ENCODE results near the gene YIPF1.

YIPF1 gene

GRCh38 chr1:53913352-53914033 is 23.9 kb upstream of the YIPF1 start:
- H3K36me3 ChIP-seq (ENCODE audit: insufficient read depth, low read length) = peaks cover 8% of the 10 kb centered on the region
- H3K9me3 ChIP-seq (ENCODE audit: low read length) = no peaks in the 10 kb centered on the region
- no peak overlapping the region for H3K4me3 ChIP-seq (ENCODE audit: low read depth in 1 of 2, low read length in 2 of 2)
- no peaks in the 10 kb centered on the region for H3K4me1 ChIP-seq (ENCODE audit: insufficient read depth, low read length)
- no peak overlapping the region for H3K9ac ChIP-seq (ENCODE audit: low read length)
- H3K27ac ChIP-seq (ENCODE audit: low read depth, low read length) = no peak overlapping the region
- no peaks in the 10 kb centered on the region for H3K27me3 ChIP-seq (ENCODE audit: control insufficient read depth in 1 of 2, insufficient read depth in 2 of 2, low read length in 2 of 2)

GRCh38 chr1:53911442-53911841 is 21.8 kb upstream of the YIPF1 start:
- no peak overlapping the region for H3K9ac ChIP-seq (ENCODE audit: low read length)
- no peaks in the 10 kb centered on the region for H3K9me3 ChIP-seq (ENCODE audit: low read length)
- H3K4me1 ChIP-seq (ENCODE audit: insufficient read depth, low read length) = no peaks in the 10 kb centered on the region
- H3K27me3 ChIP-seq (ENCODE audit: control insufficient read depth in 1 of 2, insufficient read depth in 2 of 2, low read length in 2 of 2) = no peaks in the 10 kb centered on the region
- H3K27ac ChIP-seq (ENCODE audit: low read depth, low read length) = no peak overlapping the region
- peaks cover 4% of the 10 kb centered on the region for H3K36me3 ChIP-seq (ENCODE audit: insufficient read depth, low read length)
- no peak overlapping the region for H3K4me3 ChIP-seq (ENCODE audit: low read depth in 1 of 2, low read length in 2 of 2)

GRCh38 chr1:53909946-53910345 is 20.3 kb upstream of the YIPF1 start:
- Histone ChIP-seq H3K9ac (ENCODE audit: low read length) (no peak overlapping the region), H3K27ac (ENCODE audit: low read depth, low read length) (no peak overlapping the region), H3K4me3 (ENCODE audit: low read depth in 1 of 2, low read length in 2 of 2) (no peak overlapping the region), H3K9me3 (ENCODE audit: low read length) (no peaks in the 10 kb centered on the region), H3K27me3 (ENCODE audit: control insufficient read depth in 1 of 2, insufficient read depth in 2 of 2, low read length in 2 of 2) (no peaks in the 10 kb centered on the region), H3K36me3 (ENCODE audit: insufficient read depth, low read length) (peaks cover 3% of the 10 kb centered on the region), H3K4me1 (ENCODE audit: insufficient read depth, low read length) (no peaks in the 10 kb centered on the region)

GRCh38 chr1:53906121-53906520 is 16.5 kb upstream of the YIPF1 start:
- Histone ChIP-seq H3K27ac (ENCODE audit: low read depth, low read length) (no peak overlapping the region), H3K9ac (ENCODE audit: low read length) (no peak overlapping the region), H3K27me3 (ENCODE audit: control insufficient read depth in 1 of 2, insufficient read depth in 2 of 2, low read length in 2 of 2) (no peaks in the 10 kb centered on the region), H3K36me3 (ENCODE audit: insufficient read depth, low read length) (no peaks in the 10 kb centered on the region), H3K4me3 (ENCODE audit: low read depth in 1 of 2, low read length in 2 of 2) (no peak overlapping the region), H3K4me1 (ENCODE audit: insufficient read depth, low read length) (no peaks in the 10 kb centered on the region), H3K9me3 (ENCODE audit: low read length) (no peaks in the 10 kb centered on the region)

GRCh38 chr1:53905509-53905908 is 15.9 kb upstream of the YIPF1 start:
- Histone ChIP-seq H3K27ac (ENCODE audit: low read depth, low read length) (no peak overlapping the region), H3K36me3 (ENCODE audit: insufficient read depth, low read length) (no peaks in the 10 kb centered on the region), H3K27me3 (ENCODE audit: control insufficient read depth in 1 of 2, insufficient read depth in 2 of 2, low read length in 2 of 2) (no peaks in the 10 kb centered on the region), H3K4me3 (ENCODE audit: low read depth in 1 of 2, low read length in 2 of 2) (no peak overlapping the region), H3K4me1 (ENCODE audit: insufficient read depth, low read length) (no peaks in the 10 kb centered on the region), H3K9me3 (ENCODE audit: low read length) (no peaks in the 10 kb centered on the region), H3K9ac (ENCODE audit: low read length) (no peak overlapping the region)

- no peaks in the 10 kb centered on the region for H3K9me3 ChIP-seq (ENCODE audit: low read length)
- H3K4me1 ChIP-seq (ENCODE audit: insufficient read depth, low read length) = peaks cover 18% of the 10 kb centered on the region
- no peak overlapping the region for H3K27ac ChIP-seq (ENCODE audit: low read depth, low read length)
Observed at GRCh38 chr1:53902235-53903138, 12.9 kb upstream of the YIPF1 start.

GRCh38 chr1:53899708-53900107 is 10.1 kb upstream of the YIPF1 start:
- Histone ChIP-seq H3K9me3 (ENCODE audit: low read length) (no peaks in the 10 kb centered on the region), H3K27ac (ENCODE audit: low read depth, low read length) (no peak overlapping the region), H3K4me3 (ENCODE audit: low read depth in 1 of 2, low read length in 2 of 2) (no peak overlapping the region), H3K9ac (ENCODE audit: low read length) (no peak overlapping the region), H3K36me3 (ENCODE audit: insufficient read depth, low read length) (no peaks in the 10 kb centered on the region), H3K27me3 (ENCODE audit: control insufficient read depth in 1 of 2, insufficient read depth in 2 of 2, low read length in 2 of 2) (no peaks in the 10 kb centered on the region), H3K4me1 (ENCODE audit: insufficient read depth, low read length) (peaks cover 28% of the 10 kb centered on the region)

More at GRCh38 chr1:53902235-53903138, 12.9 kb upstream of the YIPF1 start:
- H3K36me3 ChIP-seq (ENCODE audit: insufficient read depth, low read length) = no peaks in the 10 kb centered on the region
- H3K9ac ChIP-seq (ENCODE audit: low read length) = no peak overlapping the region
- no peaks in the 10 kb centered on the region for H3K27me3 ChIP-seq (ENCODE audit: control insufficient read depth in 1 of 2, insufficient read depth in 2 of 2, low read length in 2 of 2)
- H3K4me3 ChIP-seq (ENCODE audit: low read depth in 1 of 2, low read length in 2 of 2) = no peak overlapping the region

GRCh38 chr1:53899206-53899628 is 9.6 kb upstream of the YIPF1 start:
- H3K27me3 ChIP-seq (ENCODE audit: control insufficient read depth in 1 of 2, insufficient read depth in 2 of 2, low read length in 2 of 2) = no peaks in the 10 kb centered on the region
- peaks cover 28% of the 10 kb centered on the region for H3K4me1 ChIP-seq (ENCODE audit: insufficient read depth, low read length)
- no peak overlapping the region for H3K4me3 ChIP-seq (ENCODE audit: low read depth in 1 of 2, low read length in 2 of 2)
- no peaks in the 10 kb centered on the region for H3K36me3 ChIP-seq (ENCODE audit: insufficient read depth, low read length)
- no peak overlapping the region for H3K9ac ChIP-seq (ENCODE audit: low read length)
- H3K27ac ChIP-seq (ENCODE audit: low read depth, low read length) = no peak overlapping the region
- H3K9me3 ChIP-seq (ENCODE audit: low read length) = no peaks in the 10 kb centered on the region

GRCh38 chr1:53896635-53897229 is 7.1 kb upstream of the YIPF1 start:
- Histone ChIP-seq H3K9ac (ENCODE audit: low read length) (no peak overlapping the region), H3K36me3 (ENCODE audit: insufficient read depth, low read length) (no peaks in the 10 kb centered on the region), H3K4me3 (ENCODE audit: low read depth in 1 of 2, low read length in 2 of 2) (no peak overlapping the region), H3K27me3 (ENCODE audit: control insufficient read depth in 1 of 2, insufficient read depth in 2 of 2, low read length in 2 of 2) (no peaks in the 10 kb centered on the region), H3K27ac (ENCODE audit: low read depth, low read length) (peak overlapping the region; percentile 32), H3K9me3 (ENCODE audit: low read length) (no peaks in the 10 kb centered on the region), H3K4me1 (ENCODE audit: insufficient read depth, low read length) (peaks cover 28% of the 10 kb centered on the region)

GRCh38 chr1:53895421-53895820 is 5.8 kb upstream of the YIPF1 start:
- Histone ChIP-seq H3K27ac (ENCODE audit: low read depth, low read length) (no peak overlapping the region), H3K27me3 (ENCODE audit: control insufficient read depth in 1 of 2, insufficient read depth in 2 of 2, low read length in 2 of 2) (no peaks in the 10 kb centered on the region), H3K36me3 (ENCODE audit: insufficient read depth, low read length) (no peaks in the 10 kb centered on the region), H3K4me3 (ENCODE audit: low read depth in 1 of 2, low read length in 2 of 2) (no peak overlapping the region), H3K4me1 (ENCODE audit: insufficient read depth, low read length) (peaks cover 30% of the 10 kb centered on the region), H3K9me3 (ENCODE audit: low read length) (no peaks in the 10 kb centered on the region), H3K9ac (ENCODE audit: low read length) (no peak overlapping the region)

GRCh38 chr1:53894644-53895043 is 5.0 kb upstream of the YIPF1 start:
- Histone ChIP-seq H3K4me3 (ENCODE audit: low read depth in 1 of 2, low read length in 2 of 2) (no peak overlapping the region), H3K9me3 (ENCODE audit: low read length) (no peaks in the 10 kb centered on the region), H3K27ac (ENCODE audit: low read depth, low read length) (no peak overlapping the region), H3K4me1 (ENCODE audit: insufficient read depth, low read length) (peaks cover 34% of the 10 kb centered on the region), H3K9ac (ENCODE audit: low read length) (no peak overlapping the region), H3K36me3 (ENCODE audit: insufficient read depth, low read length) (no peaks in the 10 kb centered on the region), H3K27me3 (ENCODE audit: control insufficient read depth in 1 of 2, insufficient read depth in 2 of 2, low read length in 2 of 2) (no peaks in the 10 kb centered on the region)
